ENCODE data around the gene DCPS. TPM values are rescaled to one million over a fixed set of nuclear protein-coding genes. Genes with fewer than 3 reads are reported as not detected.

The DCPS gene
- total RNA-seq, 1 experiment from 2014 or later, result 26.2 TPM

DNA sequence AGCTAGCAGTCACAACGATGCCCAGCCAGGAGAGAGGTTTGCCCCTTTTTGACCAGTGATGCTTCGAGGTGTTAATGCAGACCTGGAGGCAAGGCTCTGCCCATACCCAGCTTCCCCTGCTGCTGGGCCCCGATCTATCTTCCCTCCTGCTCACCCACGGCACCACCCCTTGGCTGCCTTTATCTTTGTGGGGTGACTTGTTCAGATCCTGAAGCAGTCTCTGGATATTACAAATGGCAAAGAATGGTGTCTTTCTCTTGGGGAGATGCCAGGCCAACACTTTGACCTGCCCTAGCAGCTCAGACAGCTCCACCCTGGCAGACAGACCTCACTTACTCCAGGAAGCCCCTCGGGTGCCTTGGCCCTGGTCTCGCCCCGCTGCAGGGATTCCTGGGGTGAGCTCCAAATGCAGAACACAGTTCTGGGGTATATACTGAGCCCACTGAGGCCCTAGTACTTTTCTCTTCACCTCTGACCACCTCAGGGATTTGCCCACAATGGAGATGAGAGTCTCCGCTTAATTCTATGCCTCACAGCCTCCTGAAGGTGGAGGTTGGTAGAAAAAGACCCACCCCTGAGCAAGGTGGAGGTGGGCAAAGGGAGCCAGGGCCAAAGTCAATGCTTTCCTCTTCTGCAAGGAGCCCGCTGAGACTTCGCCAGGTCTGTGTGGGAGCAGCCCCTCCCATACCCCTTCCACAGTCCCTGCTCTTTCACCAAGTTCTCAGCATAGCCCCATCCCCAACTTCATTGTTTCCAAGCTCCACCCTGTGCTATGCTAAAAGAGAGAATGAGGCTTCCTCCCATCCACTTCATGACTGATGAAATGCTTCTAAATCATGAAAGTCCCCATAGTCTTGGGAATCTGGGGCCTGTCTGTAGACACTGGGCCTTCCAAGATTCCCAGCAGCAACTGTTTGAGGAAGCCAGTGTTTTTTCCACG lies 40.6 kb downstream of the DCPS start:
- CTCF ChIA-PET, result interaction anchor here (1.3 kb wide), 1 partner anchor 34 kb away, joined by 5 read pairs; no protein-coding TSS in a partner anchor
- Mint-ChIP-seq H3K4me3 (no peak overlapping the region), H3K4me1 (peaks cover 49% of the 10 kb centered on the region), H3K9me3 (no peaks in the 10 kb centered on the region), H3K36me3 (peaks cover 19% of the 10 kb centered on the region), H3K27ac (no peak overlapping the region), H3K27me3 (ENCODE audit: low read depth) (no peaks in the 10 kb centered on the region)
- no peak; the same call in 1 of the 2 replicates for ATAC-seq
- POLR2A ChIA-PET, result no interaction called here
- TF ChIP-seq ARID4B (CRISPR knock-in tag; IDR thresholded peaks at IDR 0.05; ENCODE audit: borderline replicate concordance), result no peak
- TF ChIP-seq ESRRA (CRISPR knock-in tag; IDR thresholded peaks at IDR 0.05; ENCODE audit: borderline replicate concordance), result no peak
- TF ChIP-seq, protein P1, sequence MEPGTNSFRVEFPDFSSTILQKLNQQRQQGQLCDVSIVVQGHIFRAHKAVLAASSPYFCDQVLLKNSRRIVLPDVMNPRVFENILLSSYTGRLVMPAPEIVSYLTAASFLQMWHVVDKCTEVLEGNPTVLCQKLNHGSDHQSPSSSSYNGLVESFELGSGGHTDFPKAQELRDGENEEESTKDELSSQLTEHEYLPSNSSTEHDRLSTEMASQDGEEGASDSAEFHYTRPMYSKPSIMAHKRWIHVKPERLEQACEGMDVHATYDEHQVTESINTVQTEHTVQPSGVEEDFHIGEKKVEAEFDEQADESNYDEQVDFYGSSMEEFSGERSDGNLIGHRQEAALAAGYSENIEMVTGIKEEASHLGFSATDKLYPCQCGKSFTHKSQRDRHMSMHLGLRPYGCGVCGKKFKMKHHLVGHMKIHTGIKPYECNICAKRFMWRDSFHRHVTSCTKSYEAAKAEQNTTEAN (CRISPR knock-in tag; IDR thresholded peaks at IDR 0.05), result no peak
- no peak for TF ChIP-seq NFYB (CRISPR knock-in tag; conservative IDR thresholded peaks at IDR 0.05; ENCODE audit: low read depth)
- TF ChIP-seq, protein P2, sequence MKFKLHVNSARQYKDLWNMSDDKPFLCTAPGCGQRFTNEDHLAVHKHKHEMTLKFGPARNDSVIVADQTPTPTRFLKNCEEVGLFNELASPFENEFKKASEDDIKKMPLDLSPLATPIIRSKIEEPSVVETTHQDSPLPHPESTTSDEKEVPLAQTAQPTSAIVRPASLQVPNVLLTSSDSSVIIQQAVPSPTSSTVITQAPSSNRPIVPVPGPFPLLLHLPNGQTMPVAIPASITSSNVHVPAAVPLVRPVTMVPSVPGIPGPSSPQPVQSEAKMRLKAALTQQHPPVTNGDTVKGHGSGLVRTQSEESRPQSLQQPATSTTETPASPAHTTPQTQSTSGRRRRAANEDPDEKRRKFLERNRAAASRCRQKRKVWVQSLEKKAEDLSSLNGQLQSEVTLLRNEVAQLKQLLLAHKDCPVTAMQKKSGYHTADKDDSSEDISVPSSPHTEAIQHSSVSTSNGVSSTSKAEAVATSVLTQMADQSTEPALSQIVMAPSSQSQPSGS (CRISPR knock-in tag; IDR thresholded peaks at IDR 0.05; ENCODE audit: borderline replicate concordance, low read depth), result no peak
- TF ChIP-seq ZNF121 (CRISPR knock-in tag; IDR thresholded peaks at IDR 0.05), result no peak
- no peak for TF ChIP-seq CBFB (CRISPR knock-in tag; IDR thresholded peaks at IDR 0.05; ENCODE audit: low read depth)
- no peak for TF ChIP-seq JAZF1 (CRISPR knock-in tag; IDR thresholded peaks at IDR 0.05)
- DNase-seq (ENCODE audit: low spot score), result no peak

- no peak overlapping the region for H3K27ac Mint-ChIP-seq
- no peak for DNase-seq (ENCODE audit: low spot score)
- ChIA-PET CTCF (interaction anchor here (1.3 kb wide), 1 partner anchor 35 kb away, joined by 5 read pairs; no protein-coding TSS in a partner anchor), POLR2A (no interaction called here)
- no peak for TF ChIP-seq PRRX2 (CRISPR knock-in tag; IDR thresholded peaks at IDR 0.05)
- no peak for TF ChIP-seq TP53 (CRISPR knock-in tag; IDR thresholded peaks at IDR 0.05)
- no peak for TF ChIP-seq ZNF317 (CRISPR knock-in tag; IDR thresholded peaks at IDR 0.05; ENCODE audit: borderline replicate concordance, low read depth)
- TF ChIP-seq SOX15 (CRISPR knock-in tag; IDR thresholded peaks at IDR 0.05), result no peak
- no peak for TF ChIP-seq FOXJ3 (CRISPR knock-in tag; IDR thresholded peaks at IDR 0.05; ENCODE audit: borderline replicate concordance)
- TF ChIP-seq FOXP4 (CRISPR knock-in tag; IDR thresholded peaks at IDR 0.05), result no peak
- no peak for TF ChIP-seq SMAD4 (CRISPR knock-in tag; IDR thresholded peaks at IDR 0.05)
- TF ChIP-seq, protein P3, sequence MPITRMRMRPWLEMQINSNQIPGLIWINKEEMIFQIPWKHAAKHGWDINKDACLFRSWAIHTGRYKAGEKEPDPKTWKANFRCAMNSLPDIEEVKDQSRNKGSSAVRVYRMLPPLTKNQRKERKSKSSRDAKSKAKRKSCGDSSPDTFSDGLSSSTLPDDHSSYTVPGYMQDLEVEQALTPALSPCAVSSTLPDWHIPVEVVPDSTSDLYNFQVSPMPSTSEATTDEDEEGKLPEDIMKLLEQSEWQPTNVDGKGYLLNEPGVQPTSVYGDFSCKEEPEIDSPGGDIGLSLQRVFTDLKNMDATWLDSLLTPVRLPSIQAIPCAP (CRISPR knock-in tag; IDR thresholded peaks at IDR 0.05), result no peak
- no peak for TF ChIP-seq E2F4 (CRISPR knock-in tag; IDR thresholded peaks at IDR 0.05; ENCODE audit: borderline replicate concordance, low read depth)
- TF ChIP-seq, protein P4, sequence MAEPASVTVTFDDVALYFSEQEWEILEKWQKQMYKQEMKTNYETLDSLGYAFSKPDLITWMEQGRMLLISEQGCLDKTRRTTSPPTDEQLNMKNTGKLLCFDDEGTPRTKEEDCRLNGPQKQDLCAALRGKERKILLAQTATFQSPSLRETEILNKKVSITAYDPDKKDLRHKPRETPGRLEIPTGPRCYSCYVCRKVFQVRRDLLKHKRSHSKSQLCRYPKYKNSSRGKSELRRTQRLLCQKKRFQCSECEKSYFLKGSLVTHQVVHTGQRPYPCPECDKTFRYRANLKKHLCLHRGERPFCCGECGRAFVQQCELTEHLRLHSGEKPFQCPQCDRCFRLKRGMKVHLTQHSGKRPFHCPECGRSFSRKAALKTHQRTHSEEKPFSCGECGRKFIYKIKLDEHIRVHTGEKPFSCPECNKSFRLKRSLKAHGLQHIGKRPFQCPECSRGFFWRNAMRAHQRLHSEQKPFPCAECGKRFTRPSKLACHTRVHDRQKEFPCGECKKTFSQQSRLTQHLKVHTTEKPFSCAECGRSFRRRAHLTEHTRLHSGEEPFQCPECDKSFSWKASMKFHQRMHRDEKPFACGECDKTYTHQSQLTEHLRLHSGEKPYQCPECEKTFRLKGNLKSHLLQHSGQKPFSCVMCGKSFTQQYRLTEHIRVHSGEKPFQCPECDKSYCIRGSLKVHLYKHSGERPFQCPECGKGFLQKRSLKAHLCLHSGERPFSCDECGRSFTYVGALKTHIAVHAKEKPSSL (CRISPR knock-in tag; conservative IDR thresholded peaks at IDR 0.05), result no peak
- TF ChIP-seq ESRRA (CRISPR knock-in tag; IDR thresholded peaks at IDR 0.05; ENCODE audit: borderline replicate concordance), result no peak
- no peaks in the 10 kb centered on the region for H3K9me3 Mint-ChIP-seq
- ATAC-seq, result no peak
- H3K4me3 Mint-ChIP-seq, result no peak overlapping the region
- H3K27me3 Mint-ChIP-seq (ENCODE audit: low read depth), result no peaks in the 10 kb centered on the region
- H3K36me3 Mint-ChIP-seq, result peaks cover 19% of the 10 kb centered on the region
- H3K4me1 Mint-ChIP-seq, result peaks cover 45% of the 10 kb centered on the region
Observed at GRCh38 chr11:126345283-126345682, 41.4 kb downstream of the DCPS start.
